Psoas muscle (tissue), 8 donors: ENCODE data around the gene METTL27. TPM values are rescaled to one million over a fixed set of nuclear protein-coding genes. Genes with fewer than 3 reads are reported as not detected.
A peak's percentile ranks its signal among the peaks of the same experiment; 100 is the strongest.

Source experiments
- ATAC-seq, 4 donors: fragments of 200-7000 bp; cut with Tn5 transposase; one replicate each; pipeline ENCODE4 v1.9.1; 2020; ENCODE audit warnings: moderate library complexity in 3 of 4, mild to moderate bottlenecking in 2 of 4
- DNase-seq, 2 donors: peaks; one replicate each; pipeline ENCODE4 v3.0.0-alpha.2; 2020
- H3K27ac ChIP-seq: fragments of 200-600 bp; one replicate; pipeline ENCODE4 v1.8.0; 2022
- H3K27me3 ChIP-seq, 3 donors: fragments of 200-600 bp in 1 of 3; one replicate each; pipeline versions ENCODE4 v1.6.1 to v1.8.0; 2013 to 2022; ENCODE audit warnings: low read length in 2 of 3, mild to moderate bottlenecking in 2 of 3, moderate library complexity in 1 of 3; ENCODE audit not compliant: insufficient read depth in 3 of 3
- H3K36me3 ChIP-seq, 2 donors: fragments of 200-600 bp in 1 of 2; one replicate each; pipeline versions ENCODE4 v1.6.1 to v1.8.0; 2013 to 2022; ENCODE audit warnings: low read depth in 1 of 2, mild to moderate bottlenecking in 1 of 2, moderate library complexity in 1 of 2; ENCODE audit not compliant: insufficient read depth in 1 of 2
- H3K4me1 ChIP-seq: fragments of 200-600 bp; one replicate; pipeline ENCODE4 v1.8.0; 2022
- H3K4me3 ChIP-seq: fragments of 200-600 bp; one replicate; pipeline ENCODE4 v1.8.0; 2022; ENCODE audit warnings: mild to moderate bottlenecking
- H3K9me3 ChIP-seq: fragments of 200-600 bp; one replicate; pipeline ENCODE4 v1.8.0; 2022
- CTCF ChIP-seq: fragments of 200-600 bp; IDR thresholded peaks from one replicate; pipeline ENCODE4 v1.8.0; 2022; ENCODE audit warnings: antibody characterized with exemption
- WGBS, 3 donors: extraction: QIAGEN DNeasy Blood & Tissue Kit; methylation state at CpG; one replicate each; pipeline versions ENCODE4 v1.1.6 to v1.1.7; 2013; 5-methylcytosine and 5-hydroxymethylcytosine counted together
- intact Hi-C, 2 donors: fragments of 100-400 bp; cut with DNase I; formaldehyde crosslinking; loops; one replicate each; pipeline versions ENCODE4 v1.11.0 to v1.14.2; 2022
- polyA plus RNA-seq, 3 donors: library from polyadenylated mRNA; stranded (reverse); fragments of 200-250 nt; gene quantifications; one replicate each; pipeline ENCODE4 v1.2.3, GENCODE V29; 2013
- total RNA-seq, 4 donors: library from RNA; stranded (reverse); fragmentation: NEBNext Ultra II Directional in 2 of 4; extraction: Animal tissue kit (Norgen Biotek cat#: 25700) in 2 of 4; gene quantifications; one replicate each; pipeline versions ENCODE4 v1.2.1 to v1.2.4, GENCODE V29; 2021 to 2023
- donor health status: healthy with polysubstance abuse.
- donor health status: DM: no; HTN: no; CAD: no; lungs with moderate emphysema.
- donor health status: Bipolar disorder and iron deficiency.
- donor health status: healthy.
- donor health status: DM: yes; HTN: yes; CAD: no.
- donor health status: DM: no; HTN: no; CAD: no.
- donor health status: DM: no; HTN: no; CAD: no.
- donor health status: DM: yes; HTN: yes; CAD: no.

METTL27 gene
- total and polyA plus RNA-seq, 7 donors, result 0.09 to 0.84 (median 0.22) TPM; not detected in 1

- no peak for TF ChIP-seq CTCF
- Histone ChIP-seq H3K9me3 (no peaks in the 10 kb centered on the region), H3K4me3 (no peak overlapping the region), H3K36me3 (no peaks in the 10 kb centered on the region), H3K4me1 (peaks cover 10% of the 10 kb centered on the region), H3K27me3 (peaks cover 0 to 5% (median 2%) of the 10 kb centered on the region in 3 donors), H3K27ac (no peak overlapping the region)
- 64 to 66% (median 65%) methylated on average over 14 of the region's 14 CpGs for WGBS, 3 donors
- peak; percentile 22 to 66 (median 58) for ATAC-seq
- DNase-seq, result no peak
- intact Hi-C loops, result loop anchor here in 1 of 2 donors (10.0 kb wide), 1 partner anchor 63 kb away; no protein-coding TSS in a partner anchor
Measured at GRCh38 chr7:73828107-73828803, 14.1 kb downstream of the METTL27 start.

DNA sequence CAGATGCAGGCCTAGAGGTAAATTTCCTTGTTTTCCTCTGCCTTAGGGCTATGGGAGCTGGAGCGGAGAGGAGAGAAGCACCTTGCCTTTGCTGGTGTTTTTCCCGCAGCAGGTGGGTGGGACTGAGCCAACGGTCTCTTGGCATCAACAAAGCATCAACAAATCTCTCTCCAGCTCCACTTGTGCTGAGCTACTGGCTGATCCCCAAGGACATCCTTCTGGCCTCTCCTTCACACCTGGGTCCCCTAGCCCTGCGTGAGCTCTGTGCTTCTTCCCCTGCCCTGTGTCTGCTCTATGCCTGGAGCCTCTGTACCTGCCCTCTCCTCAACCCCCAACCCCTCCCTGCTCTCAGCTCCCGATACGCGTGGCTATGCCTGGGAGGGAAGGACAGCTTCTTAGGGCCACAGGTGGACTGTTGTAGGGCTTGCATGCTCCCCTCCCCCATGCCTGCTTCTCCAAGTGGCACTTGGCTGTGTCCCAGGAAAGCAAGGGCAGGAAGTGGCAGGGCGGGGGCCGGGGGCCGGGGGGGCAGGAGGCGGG lies 14.7 kb downstream of the METTL27 start:
- no peak for DNase-seq
- intact Hi-C loops, result loop anchor here in 1 of 2 donors (10.0 kb wide), 1 partner anchor 63 kb away; no protein-coding TSS in a partner anchor
- Histone ChIP-seq H3K9me3 (no peaks in the 10 kb centered on the region), H3K27me3 (peaks cover 0 to 5% (median 2%) of the 10 kb centered on the region in 3 donors), H3K4me1 (peaks cover 10% of the 10 kb centered on the region), H3K4me3 (no peak overlapping the region), H3K27ac (no peak overlapping the region), H3K36me3 (no peaks in the 10 kb centered on the region)
- peak; percentile 23 to 68 (median 54) for ATAC-seq
- WGBS, 3 donors, result 10 to 13% (median 10%) methylated on average over 8 to 11 of the region's 11 CpGs
- no peak for TF ChIP-seq CTCF

GRCh38 chr7:73824986-73825385 lies 17.3 kb downstream of the METTL27 start:
- H3K27ac ChIP-seq, result no peak overlapping the region
- H3K4me3 ChIP-seq, result no peak overlapping the region
- H3K9me3 ChIP-seq, result no peaks in the 10 kb centered on the region
- no peak for TF ChIP-seq CTCF
- no peaks in the 10 kb centered on the region for H3K36me3 ChIP-seq
- H3K27me3 ChIP-seq, result no peaks in the 10 kb centered on the region
- ATAC-seq (no peak), DNase-seq (no peak)
- intact Hi-C loops, result loop anchor here in 1 of 2 donors (10.0 kb wide), 1 partner anchor 60 kb away; no protein-coding TSS in a partner anchor
- WGBS, 3 donors, result 67 to 79% (median 75%) methylated on average over 9 of the region's 9 CpGs
- H3K4me1 ChIP-seq, result peaks cover 10% of the 10 kb centered on the region

DNA sequence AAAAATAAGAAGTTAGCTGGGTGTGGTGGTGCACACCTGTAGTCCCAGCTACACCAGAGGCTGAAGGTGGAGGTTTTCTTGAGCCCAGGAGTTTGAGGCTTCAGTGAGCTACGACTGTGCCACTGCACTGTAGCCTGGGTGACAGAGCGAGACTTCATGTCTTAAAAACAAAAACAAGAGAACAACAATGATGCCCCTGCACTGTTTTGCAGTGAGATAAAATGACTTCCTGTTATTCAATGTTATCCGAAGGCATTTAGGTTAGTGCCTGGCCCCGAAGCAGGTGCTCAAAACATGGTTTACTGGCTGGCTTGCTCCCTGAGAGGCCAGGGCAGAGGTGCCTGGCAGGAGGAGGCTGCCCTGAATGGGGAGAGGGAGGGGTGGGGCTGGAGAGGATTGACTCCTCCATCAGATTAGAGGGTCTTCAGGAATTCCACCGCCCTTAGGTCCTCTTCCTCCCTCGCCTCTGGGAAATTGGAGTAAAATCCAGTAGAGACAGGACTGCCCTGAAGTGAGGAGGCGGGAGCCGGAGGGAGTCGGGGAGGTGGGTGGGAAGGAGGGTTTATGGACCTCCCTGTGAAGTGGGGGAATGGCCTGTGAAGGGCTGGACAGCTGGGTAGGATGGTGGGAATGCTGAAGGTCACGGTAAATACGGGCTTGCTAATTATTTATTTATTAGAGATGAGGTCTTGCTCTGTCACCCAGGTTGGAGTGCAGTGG lies 18.3 kb downstream of the METTL27 start:
- intact Hi-C loops, result loop anchor here in 1 of 2 donors (10.0 kb wide), 1 partner anchor 59 kb away; no protein-coding TSS in a partner anchor
- WGBS, 3 donors, result 77 to 84% (median 80%) methylated on average over 11 of the region's 11 CpGs
- DNase-seq (no peak), ATAC-seq (no peak)
- Histone ChIP-seq H3K27ac (no peak overlapping the region), H3K4me3 (no peak overlapping the region), H3K4me1 (peaks cover 10% of the 10 kb centered on the region), H3K9me3 (no peaks in the 10 kb centered on the region), H3K36me3 (no peaks in the 10 kb centered on the region), H3K27me3 (no peaks in the 10 kb centered on the region)
- no peak for TF ChIP-seq CTCF
